GM10266 (cell line): ENCODE results near the gene TOLLIP.

Experiments used
- DNase-seq: peaks from one replicate; pipeline ENCODE4 v3.0.0; 2012; ENCODE audit errors: extremely low spot score
- CTCF ChIP-seq: IDR thresholded peaks from 2 replicates; pipeline ENCODE4 v1.5.1; 2012; ENCODE audit warnings: mild to moderate bottlenecking, low read depth; ENCODE audit not compliant: control insufficient read depth, insufficient read depth; ENCODE audit errors: missing control alignments

Gene TOLLIP

GRCh38 chr11:1276041-1276790 lies 33.2 kb downstream of the TOLLIP start:
- no peak for TF ChIP-seq CTCF
- DNase-seq, result no peak

- no peak for DNase-seq
- TF ChIP-seq CTCF, result no peak
Measured at GRCh38 chr11:1275021-1275420, 34.4 kb downstream of the TOLLIP start.

- no peak for DNase-seq
- no peak for TF ChIP-seq CTCF
Measured at GRCh38 chr11:1274501-1274900, 34.9 kb downstream of the TOLLIP start.

- no peak for DNase-seq
- no peak for TF ChIP-seq CTCF
Measured at GRCh38 chr11:1272531-1272930, 36.9 kb downstream of the TOLLIP start.

GRCh38 chr11:1271927-1272326 lies 37.5 kb downstream of the TOLLIP start:
- TF ChIP-seq CTCF, result no peak
- no peak for DNase-seq

GRCh38 chr11:1271406-1271805 lies 38.0 kb downstream of the TOLLIP start:
- no peak for DNase-seq
- no peak for TF ChIP-seq CTCF

- no peak for TF ChIP-seq CTCF
- no peak for DNase-seq
Measured at GRCh38 chr11:1271002-1271401, 38.4 kb downstream of the TOLLIP start.
